Caco-2 (cell line): ENCODE measurements around the gene GMPPB. TPM values are rescaled to one million over a fixed set of nuclear protein-coding genes. Genes with fewer than 3 reads are reported as not detected.
"Not testable (repeated sequence)": the region's sequence is repeated elsewhere in the genome, so short reads cannot be mapped to it uniquely, and the experiment has no call there.

Experiments
- BruUV-seq: library from RNA; stranded (reverse); fragments of 400-500 nt; replicated peaks from 2 replicates; lab custom pipeline; 2021; lab: Mats Ljungman, UMichigan
- CTCF ChIA-PET: fragments of 300-600 bp; sonication (Branson Sonifier 250); formaldehyde crosslinking; loops from one replicate; lab custom pipeline; 2022; ENCODE audit warnings: antibody characterized with exemption; lab: Charles Lee
- POLR2A ChIA-PET: fragments of 300-600 bp; sonication (Branson Sonifier 250); formaldehyde crosslinking; loops from one replicate; lab custom pipeline; 2022; ENCODE audit warnings: antibody characterized with exemption; lab: Charles Lee
- DNase-seq, 2 experiments: peaks; one replicate each; pipeline versions ENCODE4 v3.0.0 to v3.0.0-alpha.2; 2020 to 2022
- H3K27me3 ChIP-seq: replicated peaks from 2 replicates; pipeline ENCODE4 v1.6.0; 2011; ENCODE audit warnings: low read length; ENCODE audit not compliant: control insufficient read depth, insufficient read depth
- H3K36me3 ChIP-seq: 2 replicates; pipeline ENCODE4 v1.5.1; 2011; ENCODE audit warnings: low read length; ENCODE audit not compliant: control insufficient read depth, insufficient read depth
- H3K4me1 ChIP-seq: fragments of 250-450 bp; sonication (Bioruptor Pico); 2 replicates; pipeline ENCODE4 v1.5.1; 2020; ENCODE audit warnings: mild to moderate bottlenecking
- H3K4me3 ChIP-seq: 2 replicates; pipeline ENCODE4 v1.5.1; 2011; ENCODE audit warnings: low read depth, mild to moderate bottlenecking, control low read depth, low read length
- H3K9me3 ChIP-seq: fragments of 250-450 bp; sonication (Bioruptor Pico); 2 replicates; pipeline ENCODE4 v1.5.1; 2020; ENCODE audit warnings: mild to moderate bottlenecking, moderate library complexity
- H3K27ac Mint-ChIP-seq: one replicate; pipeline ENCODE4 v1.8.0; 2022; ENCODE audit warnings: mixed read lengths; ENCODE audit not compliant: unreplicated experiment
- H3K27me3 Mint-ChIP-seq: one replicate; pipeline ENCODE4 v1.8.0; 2022; ENCODE audit warnings: mixed read lengths; ENCODE audit not compliant: insufficient read depth, unreplicated experiment
- H3K36me3 Mint-ChIP-seq: one replicate; pipeline ENCODE4 v1.8.0; 2022; ENCODE audit warnings: mild to moderate bottlenecking, mixed read lengths; ENCODE audit not compliant: insufficient read depth, unreplicated experiment
- H3K4me1 Mint-ChIP-seq: one replicate; pipeline ENCODE4 v1.8.0; 2022; ENCODE audit warnings: low read depth, mixed read lengths; ENCODE audit not compliant: unreplicated experiment
- H3K4me3 Mint-ChIP-seq: one replicate; pipeline ENCODE4 v1.8.0; 2022; ENCODE audit warnings: mild to moderate bottlenecking, moderate library complexity, mixed read lengths; ENCODE audit not compliant: unreplicated experiment
- H3K9me3 Mint-ChIP-seq: one replicate; pipeline ENCODE4 v1.8.0; 2022; ENCODE audit warnings: mixed read lengths; ENCODE audit not compliant: unreplicated experiment
- intact Hi-C: fragments of 100-400 bp; cut with micrococcal nuclease; formaldehyde crosslinking; loops from one replicate; pipeline ENCODE4 v1.10.0; 2022; ENCODE audit not compliant: unreplicated experiment
- total RNA-seq: library from RNA; stranded (reverse); gene quantifications from 2 replicates; pipeline ENCODE4 v1.2.3, GENCODE V29; 2022
- TF ChIP-seq, protein P1 (sequence below), 2 experiments: fragments of 200-600 bp in 1 of 2; IDR thresholded peaks; 1 replicate in 1 of 2; 2 replicates in 1 of 2; pipeline versions ENCODE4 v1.5.1 to v1.8.0; 2011 to 2022; ENCODE audit warnings: antibody characterized with exemption in 1 of 2, control low read depth in 1 of 2, inconsistent platforms in 1 of 2, low read depth in 1 of 2, low read length in 1 of 2, mild to moderate bottlenecking in 1 of 2, moderate library complexity in 1 of 2; ENCODE audit not compliant: insufficient read depth in 1 of 2, severe bottlenecking in 1 of 2, unreplicated experiment in 1 of 2

Gene GMPPB
- total RNA-seq, 1 experiment from 2014 or later, result 26.5 TPM

DNA sequence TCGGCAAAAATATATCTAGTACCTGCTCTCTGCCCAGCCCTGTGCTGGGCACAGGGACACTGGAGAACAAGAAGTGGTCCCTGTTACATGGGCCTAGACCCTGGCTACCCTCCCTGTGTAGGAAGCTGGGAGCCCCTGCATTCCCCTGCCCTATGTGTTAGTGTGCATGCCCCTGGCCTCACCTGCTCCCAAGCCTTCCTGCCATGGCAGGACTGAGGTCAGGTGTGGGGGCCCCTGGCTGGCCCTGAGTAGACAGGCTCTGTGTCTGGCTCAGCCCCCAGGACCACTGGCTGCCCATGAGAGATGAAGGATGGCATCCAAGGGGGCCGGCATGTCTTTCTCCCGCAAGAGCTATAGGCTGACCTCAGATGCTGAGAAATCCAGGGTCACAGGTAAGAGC is 32.9 kb downstream of the GMPPB start:
- H3K4me3 ChIP-seq, H3K27me3 Mint-ChIP-seq, H3K27ac Mint-ChIP-seq, H3K9me3 Mint-ChIP-seq, BruUV-seq, POLR2A ChIA-PET, H3K9me3 ChIP-seq, CTCF ChIA-PET, H3K4me1 ChIP-seq, intact Hi-C loops, H3K27me3 ChIP-seq, H3K36me3 ChIP-seq, DNase-seq: not testable (repeated sequence)
- H3K36me3 Mint-ChIP-seq, result peaks cover 27% of the 10 kb centered on the region
- H3K4me1 Mint-ChIP-seq, result peaks cover 11% of the 10 kb centered on the region
- H3K4me3 Mint-ChIP-seq, result peak overlapping the region; percentile 91

DNA sequence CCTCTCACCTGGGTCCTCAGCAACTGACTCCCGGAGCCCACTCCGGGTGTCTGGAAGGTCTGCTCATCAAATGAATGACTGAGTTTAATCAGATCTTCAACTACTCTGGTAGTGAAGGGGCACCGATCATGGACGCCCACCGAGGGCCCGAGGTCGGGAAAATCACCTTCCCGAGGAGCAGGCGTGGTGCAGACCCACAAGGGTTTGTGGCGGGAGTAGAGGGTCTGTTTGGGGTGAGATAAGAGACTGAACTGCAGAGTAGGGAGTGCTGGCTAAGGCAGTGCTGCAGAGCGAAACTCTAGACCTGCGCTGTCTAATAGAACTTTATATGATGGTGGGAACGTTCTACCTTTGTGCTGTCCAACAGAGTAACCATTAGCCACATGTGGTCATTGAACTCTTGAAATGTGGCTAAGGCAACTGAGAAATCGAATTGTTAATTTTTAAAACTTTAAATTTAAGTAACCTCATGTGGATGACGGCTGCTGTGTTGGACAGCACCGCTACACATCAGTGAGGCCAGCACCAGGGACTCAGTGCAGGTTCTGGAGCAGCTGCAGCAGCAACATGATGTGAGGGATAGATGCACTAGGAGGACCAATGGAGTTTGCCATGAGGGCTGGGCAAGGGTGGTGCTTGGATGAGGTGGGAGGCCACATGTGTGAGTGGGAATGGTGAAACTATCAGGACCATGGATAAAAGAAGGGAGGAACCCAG is 33.7 kb downstream of the GMPPB start:
- H3K9me3 Mint-ChIP-seq, H3K27me3 Mint-ChIP-seq, H3K27me3 ChIP-seq, POLR2A ChIA-PET, intact Hi-C loops, BruUV-seq, H3K9me3 ChIP-seq, H3K4me1 ChIP-seq, DNase-seq, H3K36me3 ChIP-seq: not testable (repeated sequence)
- Mint-ChIP-seq H3K36me3 (peaks cover 35% of the 10 kb centered on the region), H3K4me1 (peaks cover 11% of the 10 kb centered on the region), H3K4me3 (peak overlapping the region; percentile 91), H3K27ac (peak overlapping the region; percentile 91)
- CTCF ChIA-PET, result interaction anchor here (0.6 kb wide), 1 partner anchor 150 kb away, joined by 3 read pairs; no protein-coding TSS in a partner anchor
- H3K4me3 ChIP-seq, result peak overlapping the region; percentile 96

DNA sequence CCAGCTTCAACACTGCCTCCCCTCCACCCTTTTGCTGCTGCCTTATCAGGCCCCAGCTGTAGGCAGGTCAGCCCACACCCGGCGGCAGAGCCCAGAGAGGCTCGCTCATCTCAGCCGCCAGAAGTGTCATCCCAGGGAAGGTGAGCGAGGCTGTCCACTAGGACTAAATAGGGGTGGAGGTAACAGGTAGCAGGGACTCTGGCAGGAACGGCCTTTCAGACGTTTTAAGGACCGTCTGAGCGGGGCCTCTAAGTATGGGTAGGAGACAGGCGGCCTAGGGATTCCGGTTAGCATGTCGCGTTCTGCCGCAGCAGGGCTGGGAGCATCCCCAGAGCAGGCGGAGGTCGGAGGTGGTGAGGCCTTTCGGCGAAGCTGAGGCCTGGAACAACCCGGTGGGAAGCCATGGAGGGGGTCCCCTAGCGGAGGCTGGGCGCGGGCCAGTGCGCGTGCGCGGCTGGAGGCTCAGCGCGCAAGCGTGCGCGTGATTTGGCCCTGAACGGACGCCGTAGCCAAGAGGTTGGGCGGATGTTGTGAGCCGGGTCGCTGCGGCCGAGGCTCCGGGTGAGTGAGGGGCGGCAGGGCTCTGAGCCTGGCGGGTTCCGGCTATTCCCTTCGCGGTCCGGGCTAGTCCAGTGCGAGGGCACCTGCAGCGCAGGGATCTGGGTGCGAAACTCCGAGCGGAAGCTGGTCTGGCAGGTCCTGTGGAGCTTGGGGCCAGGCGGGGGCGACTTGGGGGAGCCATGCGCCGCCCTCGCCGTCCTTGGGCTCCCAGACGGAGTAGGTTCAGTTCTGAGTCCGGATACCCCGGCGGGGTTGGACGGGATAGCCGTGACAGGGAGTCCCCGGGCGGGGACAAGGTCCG is 34.5 kb downstream of the GMPPB start, which contains the start of the genes MST1 and RNF123:
Gene MST1 (minus strand): TSS at position 429 of the 862 bp plus-strand sequence. CDS start 783 bp downstream, outside the sequence.
Gene RNF123 (plus strand): TSS at position 512 of the 862 bp plus-strand sequence. CDS start 1,609 bp downstream, outside the sequence.
- ChIA-PET CTCF (interaction anchor here (0.6 kb wide), 1 partner anchor 150 kb away, joined by 3 read pairs; no protein-coding TSS in a partner anchor), POLR2A (no interaction called here)
- intact Hi-C loops, result no loop called here
- TSS peak; percentile 62 for BruUV-seq
- Mint-ChIP-seq H3K27me3 (no peaks in the 10 kb centered on the region), H3K4me3 (peak within 1 kb of the TSS; percentile 91), H3K9me3 (no peaks in the 10 kb centered on the region), H3K4me1 (peaks cover 11% of the 10 kb centered on the region), H3K36me3 (peaks cover 40% of the 10 kb centered on the region), H3K27ac (peak within 1 kb of the TSS; percentile 91)
- H3K4me1 ChIP-seq, result peaks cover 9% of the 10 kb centered on the region; the same call in 1 of the 2 replicates
- H3K27me3 ChIP-seq, result no peaks in the 10 kb centered on the region
- TF ChIP-seq, protein P1, sequence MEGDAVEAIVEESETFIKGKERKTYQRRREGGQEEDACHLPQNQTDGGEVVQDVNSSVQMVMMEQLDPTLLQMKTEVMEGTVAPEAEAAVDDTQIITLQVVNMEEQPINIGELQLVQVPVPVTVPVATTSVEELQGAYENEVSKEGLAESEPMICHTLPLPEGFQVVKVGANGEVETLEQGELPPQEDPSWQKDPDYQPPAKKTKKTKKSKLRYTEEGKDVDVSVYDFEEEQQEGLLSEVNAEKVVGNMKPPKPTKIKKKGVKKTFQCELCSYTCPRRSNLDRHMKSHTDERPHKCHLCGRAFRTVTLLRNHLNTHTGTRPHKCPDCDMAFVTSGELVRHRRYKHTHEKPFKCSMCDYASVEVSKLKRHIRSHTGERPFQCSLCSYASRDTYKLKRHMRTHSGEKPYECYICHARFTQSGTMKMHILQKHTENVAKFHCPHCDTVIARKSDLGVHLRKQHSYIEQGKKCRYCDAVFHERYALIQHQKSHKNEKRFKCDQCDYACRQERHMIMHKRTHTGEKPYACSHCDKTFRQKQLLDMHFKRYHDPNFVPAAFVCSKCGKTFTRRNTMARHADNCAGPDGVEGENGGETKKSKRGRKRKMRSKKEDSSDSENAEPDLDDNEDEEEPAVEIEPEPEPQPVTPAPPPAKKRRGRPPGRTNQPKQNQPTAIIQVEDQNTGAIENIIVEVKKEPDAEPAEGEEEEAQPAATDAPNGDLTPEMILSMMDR (IDR thresholded peaks at IDR 0.05; ENCODE audit: insufficient read depth in 1 of 2, low read depth in 1 of 2, low read length in 1 of 2, severe bottlenecking in 1 of 2, unreplicated experiment in 1 of 2), result peak; percentile 20 to 45
- peak within 1 kb of the TSS; percentile 96 for H3K4me3 ChIP-seq
- no peaks in the 10 kb centered on the region for H3K36me3 ChIP-seq
- H3K9me3 ChIP-seq, result no peaks in the 10 kb centered on the region
- peak; percentile 90 to 94 for DNase-seq

DNA sequence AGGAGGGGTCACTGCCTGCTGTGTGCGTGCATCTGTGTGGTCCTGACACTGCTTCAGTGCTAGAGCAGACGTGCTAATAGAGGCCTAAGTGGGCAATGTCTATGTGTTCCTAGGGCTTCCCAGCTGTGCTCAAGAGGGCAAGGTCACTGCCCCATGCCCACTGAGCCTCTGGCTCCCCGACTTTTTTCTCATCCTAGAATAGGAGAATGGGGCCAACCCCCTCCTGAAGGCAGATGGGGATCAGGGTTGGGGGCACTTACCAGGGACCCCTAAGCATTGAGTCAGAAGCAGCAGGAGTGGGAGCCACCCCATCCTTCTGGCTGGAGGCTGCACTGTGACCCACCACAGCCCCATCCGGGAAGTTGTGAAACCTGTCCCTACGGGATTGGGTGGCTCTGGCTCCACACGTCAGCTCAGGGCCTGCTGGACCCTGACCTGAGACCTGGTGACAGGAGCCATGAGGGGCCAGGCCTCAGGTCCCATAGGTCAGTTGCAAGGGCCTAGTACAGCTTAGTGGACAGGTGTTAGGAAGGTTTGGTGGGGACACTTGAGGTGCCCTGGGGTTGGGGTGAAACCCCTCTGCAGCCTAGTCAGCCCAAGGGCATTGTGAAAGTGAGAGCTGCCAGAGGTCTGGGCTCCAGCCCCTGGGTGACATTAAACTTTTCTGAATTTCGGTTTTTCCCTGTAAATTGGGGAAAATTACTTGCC is 35.3 kb downstream of the GMPPB start:
- Mint-ChIP-seq H3K4me3 (peak overlapping the region; percentile 91), H3K36me3 (peaks cover 48% of the 10 kb centered on the region), H3K4me1 (peaks cover 11% of the 10 kb centered on the region), H3K27ac (peak overlapping the region; percentile 91)
- peak; percentile 48 to 75 for DNase-seq
- intact Hi-C loops, H3K36me3 ChIP-seq, CTCF ChIA-PET, H3K9me3 Mint-ChIP-seq, H3K4me1 ChIP-seq, H3K27me3 ChIP-seq, H3K27me3 Mint-ChIP-seq, BruUV-seq, H3K9me3 ChIP-seq: not testable (repeated sequence)
- H3K4me3 ChIP-seq, result peak overlapping the region; percentile 96
- POLR2A ChIA-PET, result interaction anchor here (0.6 kb wide), 1 partner anchor 101 kb away, joined by 3 read pairs; no protein-coding TSS in a partner anchor

DNA sequence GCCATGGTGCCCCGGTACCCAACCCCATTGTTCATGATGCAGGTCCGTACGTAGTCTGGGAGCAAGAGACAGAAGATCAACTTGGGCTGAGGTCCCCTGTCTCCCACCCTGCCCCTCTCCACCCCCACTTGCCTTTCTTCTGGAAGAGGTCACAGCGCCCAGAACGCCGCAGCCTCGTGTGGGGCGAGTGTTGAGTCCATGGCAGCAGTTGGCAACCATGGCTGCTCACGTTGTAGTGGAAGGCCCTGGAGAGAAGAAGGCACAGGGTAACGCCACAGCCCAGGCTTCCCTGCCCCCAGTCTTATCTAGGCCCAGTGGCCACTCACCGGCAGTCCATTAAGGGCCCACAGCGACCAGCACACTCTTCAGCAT is 36.3 kb downstream of the GMPPB start:
- POLR2A ChIA-PET, H3K36me3 ChIP-seq, H3K4me1 ChIP-seq, H3K27ac Mint-ChIP-seq, DNase-seq, H3K27me3 Mint-ChIP-seq, intact Hi-C loops, H3K27me3 ChIP-seq, H3K9me3 ChIP-seq, H3K9me3 Mint-ChIP-seq, H3K4me3 ChIP-seq, BruUV-seq, CTCF ChIA-PET: not testable (repeated sequence)
- Mint-ChIP-seq H3K4me3 (peak overlapping the region; percentile 35), H3K36me3 (peaks cover 59% of the 10 kb centered on the region), H3K4me1 (peaks cover 11% of the 10 kb centered on the region)
